ENCODE results near the gene CRTAC1. TPM values are rescaled to one million over a fixed set of nuclear protein-coding genes. Genes with fewer than 3 reads are reported as not detected.

The CRTAC1 gene
- polyA plus RNA-seq, 1 of the 3 experiments (the other 2 are of a cell fraction) = 0.05 TPM

DNA sequence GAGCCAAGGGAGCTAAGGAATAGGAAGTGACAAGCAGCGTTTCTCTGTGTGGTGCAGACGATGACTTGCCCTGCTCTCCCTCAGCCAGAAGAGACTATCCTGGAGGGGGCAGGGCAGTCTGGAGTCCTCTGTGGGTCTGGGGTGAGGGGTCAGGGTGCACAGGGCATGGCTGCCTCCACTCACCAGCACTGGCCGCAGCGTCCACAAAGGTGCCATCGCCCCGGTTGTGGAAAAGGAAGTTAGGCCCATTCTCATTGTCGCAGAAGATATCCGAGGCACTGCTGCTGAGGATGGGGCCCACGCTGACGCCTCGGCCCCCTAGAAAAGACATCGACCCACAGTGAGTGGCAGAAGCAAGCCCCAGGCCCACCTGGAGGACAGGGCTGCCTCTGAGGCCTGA lies 122.6 kb downstream of the CRTAC1 start:
- no peaks in the 10 kb centered on the region for H3K9me3 ChIP-seq
- no peak overlapping the region for H3K27ac ChIP-seq (ENCODE audit: low read depth in 2 of 2, low read length in 1 of 2)
- 69% methylated on average over 8 of the region's 12 CpGs for WGBS (ENCODE audit: low lambda C conversion rate)
- no peak for DNase-seq
- no peaks in the 10 kb centered on the region for H4K20me1 ChIP-seq (ENCODE audit: insufficient read depth)
- H3K4me2 ChIP-seq = no peak overlapping the region
- no peaks in the 10 kb centered on the region for H3K36me3 ChIP-seq (replicated peaks in 1 of 2; ENCODE audit: control insufficient read depth in 1 of 2, insufficient read depth in 2 of 2, low read length in 1 of 2)
- POLR2A ChIA-PET = no interaction called here
- H3K4me3 ChIP-seq (ENCODE audit: low read depth in 2 of 2, low read length in 1 of 2) = no peak overlapping the region
- no peak overlapping the region for H2AFZ ChIP-seq (ENCODE audit: low read depth)
- no peak overlapping the region for H3K9ac ChIP-seq
- TF ChIP-seq, protein P1, sequence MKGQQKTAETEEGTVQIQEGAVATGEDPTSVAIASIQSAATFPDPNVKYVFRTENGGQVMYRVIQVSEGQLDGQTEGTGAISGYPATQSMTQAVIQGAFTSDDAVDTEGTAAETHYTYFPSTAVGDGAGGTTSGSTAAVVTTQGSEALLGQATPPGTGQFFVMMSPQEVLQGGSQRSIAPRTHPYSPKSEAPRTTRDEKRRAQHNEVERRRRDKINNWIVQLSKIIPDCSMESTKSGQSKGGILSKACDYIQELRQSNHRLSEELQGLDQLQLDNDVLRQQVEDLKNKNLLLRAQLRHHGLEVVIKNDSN (IDR thresholded peaks at IDR 0.05; ENCODE audit: borderline replicate concordance, low read depth) = no peak
- no peak for TF ChIP-seq GATA2 (CRISPR knock-in tag; IDR thresholded peaks at IDR 0.05)
- no peak for TF ChIP-seq POLR2AphosphoS5 (IDR thresholded peaks at IDR 0.05; ENCODE audit: low read depth, low read length)
- TF ChIP-seq YY1 (IDR thresholded peaks at IDR 0.05; ENCODE audit: low read depth) = no peak
- no peak for TF ChIP-seq TEAD4 (IDR thresholded peaks at IDR 0.05; ENCODE audit: borderline replicate concordance, insufficient read depth)
- TF ChIP-seq, protein P2, sequence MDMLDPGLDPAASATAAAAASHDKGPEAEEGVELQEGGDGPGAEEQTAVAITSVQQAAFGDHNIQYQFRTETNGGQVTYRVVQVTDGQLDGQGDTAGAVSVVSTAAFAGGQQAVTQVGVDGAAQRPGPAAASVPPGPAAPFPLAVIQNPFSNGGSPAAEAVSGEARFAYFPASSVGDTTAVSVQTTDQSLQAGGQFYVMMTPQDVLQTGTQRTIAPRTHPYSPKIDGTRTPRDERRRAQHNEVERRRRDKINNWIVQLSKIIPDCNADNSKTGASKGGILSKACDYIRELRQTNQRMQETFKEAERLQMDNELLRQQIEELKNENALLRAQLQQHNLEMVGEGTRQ (IDR thresholded peaks at IDR 0.05; ENCODE audit: borderline replicate concordance, low read depth, low read length) = no peak
- TF ChIP-seq FOXJ3 (CRISPR knock-in tag; IDR thresholded peaks at IDR 0.05) = no peak
- TF ChIP-seq RFX5 (IDR thresholded peaks at IDR 0.05; ENCODE audit: low read length) = no peak
- TF ChIP-seq MXI1 (IDR thresholded peaks at IDR 0.05; ENCODE audit: low read depth, low read length) = no peak
- peaks cover 9% of the 10 kb centered on the region; the same call in 1 of the 2 replicates for H3K27me3 ChIP-seq (ENCODE audit: insufficient read depth)
- H3K79me2 ChIP-seq (ENCODE audit: insufficient read depth) = no peaks in the 10 kb centered on the region
- peaks cover 0 to 12% of the 10 kb centered on the region in 2 experiments; a peak in 1 of 4 replicates for H3K4me1 ChIP-seq (ENCODE audit: control insufficient read depth in 1 of 2, insufficient read depth in 2 of 2, low read depth in 1 of 2, low read length in 1 of 2)
- H3K9me2 ChIP-seq = no peaks in the 10 kb centered on the region
- CTCF ChIA-PET = interaction anchor here (1.3 to 6.7 kb wide), 7 partner anchors 7 to 401 kb away, joined by 3 to 55 read pairs (median 4); no protein-coding TSS in a partner anchor
- H3F3A ChIP-seq (replicated peaks; ENCODE audit: insufficient read depth) = no peaks in the 10 kb centered on the region

DNA sequence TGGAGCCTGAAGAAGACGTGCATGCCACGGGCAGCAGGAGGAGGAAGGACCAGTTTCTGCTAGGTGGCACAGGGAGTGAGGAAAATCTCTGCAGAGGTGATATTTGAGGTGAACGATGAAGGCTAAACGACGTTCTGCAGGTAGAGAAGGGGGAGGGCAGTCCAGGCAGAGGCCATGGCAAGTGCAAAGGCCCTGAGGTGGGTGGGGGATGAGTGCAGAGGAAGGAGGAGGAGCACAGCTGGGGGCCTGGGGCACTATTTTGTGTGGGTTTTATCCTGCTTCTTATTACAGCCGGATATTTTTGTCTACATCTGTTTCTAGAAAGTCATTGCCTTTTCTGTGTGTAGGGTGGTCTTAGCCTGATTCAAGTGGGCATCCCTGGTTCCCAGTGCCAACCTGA lies 123.2 kb downstream of the CRTAC1 start:
- no peak overlapping the region for H3K4me3 ChIP-seq (ENCODE audit: low read depth in 2 of 2, low read length in 1 of 2)
- H3K9me3 ChIP-seq = no peaks in the 10 kb centered on the region
- no peaks in the 10 kb centered on the region for H3K36me3 ChIP-seq (replicated peaks in 1 of 2; ENCODE audit: control insufficient read depth in 1 of 2, insufficient read depth in 2 of 2, low read length in 1 of 2)
- ChIA-PET POLR2A (no interaction called here), CTCF (interaction anchor here (1.0 to 6.7 kb wide), 8 partner anchors 8 to 402 kb away, joined by 3 to 55 read pairs (median 5); no protein-coding TSS in a partner anchor)
- 52% methylated on average over 5 of the region's 6 CpGs for WGBS (ENCODE audit: low lambda C conversion rate)
- DNase-seq = no peak
- no peak overlapping the region for H3K9ac ChIP-seq
- no peaks in the 10 kb centered on the region for H3K79me2 ChIP-seq (ENCODE audit: insufficient read depth)
- no peak overlapping the region for H3K4me2 ChIP-seq
- no peaks in the 10 kb centered on the region for H3F3A ChIP-seq (replicated peaks; ENCODE audit: insufficient read depth)
- no peak overlapping the region for H2AFZ ChIP-seq (ENCODE audit: low read depth)
- H4K20me1 ChIP-seq (ENCODE audit: insufficient read depth) = no peaks in the 10 kb centered on the region
- peaks cover 9% of the 10 kb centered on the region; the same call in 1 of the 2 replicates for H3K27me3 ChIP-seq (ENCODE audit: insufficient read depth)
- H3K4me1 ChIP-seq (ENCODE audit: control insufficient read depth in 1 of 2, insufficient read depth in 2 of 2, low read depth in 1 of 2, low read length in 1 of 2) = peaks cover 0 to 12% of the 10 kb centered on the region in 2 experiments; a peak in 1 of 4 replicates
- no peak overlapping the region for H3K27ac ChIP-seq (ENCODE audit: low read depth in 2 of 2, low read length in 1 of 2)
- no peaks in the 10 kb centered on the region for H3K9me2 ChIP-seq
- no peak for TF ChIP-seq MEF2A (IDR thresholded peaks at IDR 0.05; ENCODE audit: borderline replicate concordance, low read depth)
- TF ChIP-seq FOSL2 (IDR thresholded peaks at IDR 0.05; ENCODE audit: borderline replicate concordance, low read depth) = no peak
- no peak for TF ChIP-seq RAD21 (IDR thresholded peaks at IDR 0.05; ENCODE audit: low read length)
- TF ChIP-seq EZH2phosphoT487 (IDR thresholded peaks at IDR 0.05; ENCODE audit: borderline replicate concordance, low read depth) = no peak
- no peak for TF ChIP-seq YY1 (IDR thresholded peaks at IDR 0.05; ENCODE audit: low read depth)
- TF ChIP-seq, protein P3, sequence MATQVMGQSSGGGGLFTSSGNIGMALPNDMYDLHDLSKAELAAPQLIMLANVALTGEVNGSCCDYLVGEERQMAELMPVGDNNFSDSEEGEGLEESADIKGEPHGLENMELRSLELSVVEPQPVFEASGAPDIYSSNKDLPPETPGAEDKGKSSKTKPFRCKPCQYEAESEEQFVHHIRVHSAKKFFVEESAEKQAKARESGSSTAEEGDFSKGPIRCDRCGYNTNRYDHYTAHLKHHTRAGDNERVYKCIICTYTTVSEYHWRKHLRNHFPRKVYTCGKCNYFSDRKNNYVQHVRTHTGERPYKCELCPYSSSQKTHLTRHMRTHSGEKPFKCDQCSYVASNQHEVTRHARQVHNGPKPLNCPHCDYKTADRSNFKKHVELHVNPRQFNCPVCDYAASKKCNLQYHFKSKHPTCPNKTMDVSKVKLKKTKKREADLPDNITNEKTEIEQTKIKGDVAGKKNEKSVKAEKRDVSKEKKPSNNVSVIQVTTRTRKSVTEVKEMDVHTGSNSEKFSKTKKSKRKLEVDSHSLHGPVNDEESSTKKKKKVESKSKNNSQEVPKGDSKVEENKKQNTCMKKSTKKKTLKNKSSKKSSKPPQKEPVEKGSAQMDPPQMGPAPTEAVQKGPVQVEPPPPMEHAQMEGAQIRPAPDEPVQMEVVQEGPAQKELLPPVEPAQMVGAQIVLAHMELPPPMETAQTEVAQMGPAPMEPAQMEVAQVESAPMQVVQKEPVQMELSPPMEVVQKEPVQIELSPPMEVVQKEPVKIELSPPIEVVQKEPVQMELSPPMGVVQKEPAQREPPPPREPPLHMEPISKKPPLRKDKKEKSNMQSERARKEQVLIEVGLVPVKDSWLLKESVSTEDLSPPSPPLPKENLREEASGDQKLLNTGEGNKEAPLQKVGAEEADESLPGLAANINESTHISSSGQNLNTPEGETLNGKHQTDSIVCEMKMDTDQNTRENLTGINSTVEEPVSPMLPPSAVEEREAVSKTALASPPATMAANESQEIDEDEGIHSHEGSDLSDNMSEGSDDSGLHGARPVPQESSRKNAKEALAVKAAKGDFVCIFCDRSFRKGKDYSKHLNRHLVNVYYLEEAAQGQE (IDR thresholded peaks at IDR 0.05; ENCODE audit: low read depth, low read length) = no peak
- TF ChIP-seq, protein P4, sequence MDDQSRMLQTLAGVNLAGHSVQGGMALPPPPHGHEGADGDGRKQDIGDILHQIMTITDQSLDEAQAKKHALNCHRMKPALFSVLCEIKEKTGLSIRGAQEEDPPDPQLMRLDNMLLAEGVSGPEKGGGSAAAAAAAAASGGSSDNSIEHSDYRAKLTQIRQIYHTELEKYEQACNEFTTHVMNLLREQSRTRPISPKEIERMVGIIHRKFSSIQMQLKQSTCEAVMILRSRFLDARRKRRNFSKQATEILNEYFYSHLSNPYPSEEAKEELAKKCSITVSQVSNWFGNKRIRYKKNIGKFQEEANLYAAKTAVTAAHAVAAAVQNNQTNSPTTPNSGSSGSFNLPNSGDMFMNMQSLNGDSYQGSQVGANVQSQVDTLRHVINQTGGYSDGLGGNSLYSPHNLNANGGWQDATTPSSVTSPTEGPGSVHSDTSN (IDR thresholded peaks at IDR 0.05) = no peak
- TF ChIP-seq MXI1 (IDR thresholded peaks at IDR 0.05; ENCODE audit: low read depth, low read length) = no peak
- no peak for TF ChIP-seq FOXM1 (IDR thresholded peaks at IDR 0.05; ENCODE audit: low read depth)
- no peak for TF ChIP-seq CHD2 (IDR thresholded peaks at IDR 0.05; ENCODE audit: low read length, partially characterized antibody)
- no peak for TF ChIP-seq JUND (IDR thresholded peaks at IDR 0.05)
- TF ChIP-seq RCOR1 (IDR thresholded peaks at IDR 0.05; ENCODE audit: low read length) = no peak
- TF ChIP-seq, protein P5, sequence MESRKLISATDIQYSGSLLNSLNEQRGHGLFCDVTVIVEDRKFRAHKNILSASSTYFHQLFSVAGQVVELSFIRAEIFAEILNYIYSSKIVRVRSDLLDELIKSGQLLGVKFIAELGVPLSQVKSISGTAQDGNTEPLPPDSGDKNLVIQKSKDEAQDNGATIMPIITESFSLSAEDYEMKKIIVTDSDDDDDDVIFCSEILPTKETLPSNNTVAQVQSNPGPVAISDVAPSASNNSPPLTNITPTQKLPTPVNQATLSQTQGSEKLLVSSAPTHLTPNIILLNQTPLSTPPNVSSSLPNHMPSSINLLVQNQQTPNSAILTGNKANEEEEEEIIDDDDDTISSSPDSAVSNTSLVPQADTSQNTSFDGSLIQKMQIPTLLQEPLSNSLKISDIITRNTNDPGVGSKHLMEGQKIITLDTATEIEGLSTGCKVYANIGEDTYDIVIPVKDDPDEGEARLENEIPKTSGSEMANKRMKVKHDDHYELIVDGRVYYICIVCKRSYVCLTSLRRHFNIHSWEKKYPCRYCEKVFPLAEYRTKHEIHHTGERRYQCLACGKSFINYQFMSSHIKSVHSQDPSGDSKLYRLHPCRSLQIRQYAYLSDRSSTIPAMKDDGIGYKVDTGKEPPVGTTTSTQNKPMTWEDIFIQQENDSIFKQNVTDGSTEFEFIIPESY (IDR thresholded peaks at IDR 0.05; ENCODE audit: borderline replicate concordance, low read depth) = no peak
